ENCODE measurements around the gene ADCY10.

DNA sequence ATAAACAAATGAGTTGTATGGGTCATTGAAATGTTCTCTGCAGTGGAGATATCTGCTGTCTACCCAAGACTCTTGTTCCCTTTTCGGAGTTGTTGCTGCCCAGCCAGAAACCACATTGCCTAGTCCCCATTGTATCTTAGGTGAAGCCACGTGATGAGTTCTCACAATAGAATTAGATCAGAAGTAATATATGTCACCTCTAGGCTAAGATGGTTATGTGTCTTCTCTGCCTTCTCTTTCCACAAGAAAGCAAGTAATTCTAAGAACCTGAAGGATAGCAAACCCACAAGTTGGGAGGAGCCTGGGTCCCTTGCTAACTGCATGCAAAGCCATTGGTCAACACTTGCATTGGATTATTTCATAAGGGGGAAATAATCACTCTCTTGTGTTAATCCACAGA lies 76.6 kb downstream of the ADCY10 start:
- TF ChIP-seq, protein P1, sequence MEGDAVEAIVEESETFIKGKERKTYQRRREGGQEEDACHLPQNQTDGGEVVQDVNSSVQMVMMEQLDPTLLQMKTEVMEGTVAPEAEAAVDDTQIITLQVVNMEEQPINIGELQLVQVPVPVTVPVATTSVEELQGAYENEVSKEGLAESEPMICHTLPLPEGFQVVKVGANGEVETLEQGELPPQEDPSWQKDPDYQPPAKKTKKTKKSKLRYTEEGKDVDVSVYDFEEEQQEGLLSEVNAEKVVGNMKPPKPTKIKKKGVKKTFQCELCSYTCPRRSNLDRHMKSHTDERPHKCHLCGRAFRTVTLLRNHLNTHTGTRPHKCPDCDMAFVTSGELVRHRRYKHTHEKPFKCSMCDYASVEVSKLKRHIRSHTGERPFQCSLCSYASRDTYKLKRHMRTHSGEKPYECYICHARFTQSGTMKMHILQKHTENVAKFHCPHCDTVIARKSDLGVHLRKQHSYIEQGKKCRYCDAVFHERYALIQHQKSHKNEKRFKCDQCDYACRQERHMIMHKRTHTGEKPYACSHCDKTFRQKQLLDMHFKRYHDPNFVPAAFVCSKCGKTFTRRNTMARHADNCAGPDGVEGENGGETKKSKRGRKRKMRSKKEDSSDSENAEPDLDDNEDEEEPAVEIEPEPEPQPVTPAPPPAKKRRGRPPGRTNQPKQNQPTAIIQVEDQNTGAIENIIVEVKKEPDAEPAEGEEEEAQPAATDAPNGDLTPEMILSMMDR (IDR thresholded peaks at IDR 0.05), result no peak
- TF ChIP-seq POLR2A (IDR thresholded peaks at IDR 0.05), result no peak

Measured in vagina (tissue), 2 donors.